Activated T-cell treated with anti-CD3 and anti-CD28 coated beads for 4 hours (primary cell): ENCODE measurements around the gene UNC13C.
"Not testable (repeated sequence)": the region's sequence is repeated elsewhere in the genome, so short reads cannot be mapped to it uniquely, and the experiment has no call there.

Source experiments
- DNase-seq: peaks from one replicate; pipeline ENCODE4 v3.0.0-alpha.2; 2020

UNC13C gene

GRCh38 chr15:53978253-53978906 lies at the start of gene UNC13C:
Gene UNC13C (plus strand): TSS chr15:53978441. CDS start chr15:54012904, 34,463 bp downstream.
- DNase-seq, result no peak

- no peak for DNase-seq
Measured at GRCh38 chr15:53936137-53936536, 42.1 kb upstream of the UNC13C start.

GRCh38 chr15:53937632-53938031 lies 40.6 kb upstream of the UNC13C start:
- not testable (repeated sequence) for DNase-seq

DNA sequence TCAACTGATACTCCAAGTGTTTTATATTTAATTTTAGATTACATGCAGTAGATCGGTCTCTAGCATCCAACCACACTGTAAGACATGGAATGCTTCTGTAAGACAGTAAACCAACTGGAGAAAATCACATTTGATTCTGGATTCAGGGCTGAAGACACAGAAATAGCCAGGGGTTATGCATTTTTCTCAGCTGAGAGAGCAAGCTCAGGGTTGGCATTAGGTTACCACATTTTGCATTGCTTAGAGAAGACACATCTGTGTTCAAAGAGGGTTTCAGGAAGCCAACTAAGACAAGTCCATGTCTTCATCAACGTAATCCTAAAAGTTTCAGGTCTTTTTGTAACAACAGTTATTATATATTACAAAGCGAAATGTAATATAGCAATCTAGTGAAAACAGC lies 27.7 kb upstream of the UNC13C start:
- no peak for DNase-seq

DNA sequence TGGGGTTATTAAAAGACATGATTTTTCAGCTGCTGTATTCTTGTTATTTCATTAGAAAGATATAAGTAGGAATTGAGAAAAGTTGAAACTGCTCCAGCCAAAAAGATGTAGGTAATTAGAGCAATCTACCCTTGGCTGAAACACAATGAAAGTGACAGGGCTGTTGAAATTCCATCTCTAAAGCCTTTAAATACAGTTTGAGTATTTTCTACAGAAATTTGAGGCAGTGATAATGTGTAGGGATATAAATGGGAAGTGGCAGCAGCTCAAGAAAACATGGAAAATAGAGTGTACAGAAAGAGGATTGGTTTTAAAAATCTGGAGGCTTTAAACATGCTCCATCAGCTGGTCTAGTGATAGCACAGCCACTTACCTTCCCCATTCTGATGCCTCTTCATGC lies 22.8 kb upstream of the UNC13C start:
- no peak for DNase-seq

DNA sequence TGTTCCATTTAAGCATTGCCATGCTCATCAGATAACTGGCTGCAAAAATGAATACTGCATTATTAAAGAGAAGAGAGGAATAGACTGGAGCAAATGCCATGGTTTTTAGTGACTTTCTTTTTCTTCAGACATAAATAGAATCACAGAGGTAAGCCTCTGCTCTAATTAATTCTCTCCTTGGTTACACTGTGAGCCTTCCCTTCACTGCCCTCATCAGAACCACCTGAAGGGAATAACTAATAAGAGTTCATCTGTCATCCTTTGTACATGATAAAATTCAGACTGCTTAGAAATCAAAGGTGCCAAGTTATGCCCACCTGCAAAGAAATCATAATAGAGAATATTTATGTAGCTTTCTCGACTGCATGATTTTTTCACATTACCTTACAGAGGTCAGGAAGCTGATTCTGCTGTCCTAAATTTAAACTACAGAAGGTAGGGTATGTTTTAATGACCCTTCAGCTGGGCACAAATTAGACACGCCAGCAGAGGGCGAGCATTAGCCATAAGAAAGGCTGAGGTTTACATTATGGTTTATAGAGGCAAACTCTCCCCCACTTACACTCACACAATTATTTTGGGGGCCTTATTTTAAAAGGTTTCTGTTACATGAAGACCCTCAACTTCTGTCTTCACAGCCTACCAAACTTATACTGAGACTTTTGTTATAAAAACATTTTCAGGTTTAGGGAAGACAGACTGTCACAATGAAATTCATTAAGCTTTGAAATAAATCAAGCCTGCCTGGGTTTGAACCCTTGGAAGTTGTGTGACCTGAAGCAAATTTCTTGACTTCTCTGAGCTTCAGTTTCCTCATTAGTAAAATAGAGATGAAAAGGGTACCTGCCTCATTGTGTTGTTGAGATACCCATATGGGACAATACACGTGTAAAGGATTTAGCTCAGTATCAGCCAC lies 15.3 kb upstream of the UNC13C start:
- DNase-seq, result no peak

DNA sequence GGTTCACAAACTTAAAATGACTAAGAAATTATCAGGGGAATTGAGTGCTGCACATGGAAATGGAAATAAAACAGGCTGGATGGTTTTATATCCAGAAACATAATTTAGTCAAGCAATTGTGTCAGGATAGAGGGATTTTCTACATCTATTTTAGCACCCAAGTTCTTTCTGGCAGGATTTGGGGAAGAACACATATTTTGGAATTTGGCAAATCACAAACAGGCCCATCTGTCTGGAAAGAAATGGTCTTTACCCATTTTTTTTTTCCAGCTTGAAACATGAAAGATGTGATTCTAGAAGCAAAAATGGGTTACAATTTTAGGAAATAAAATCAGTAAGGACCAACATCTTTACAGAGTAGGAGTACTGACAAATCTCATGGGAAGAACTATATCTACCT lies 14.4 kb upstream of the UNC13C start:
- DNase-seq, result no peak

DNA sequence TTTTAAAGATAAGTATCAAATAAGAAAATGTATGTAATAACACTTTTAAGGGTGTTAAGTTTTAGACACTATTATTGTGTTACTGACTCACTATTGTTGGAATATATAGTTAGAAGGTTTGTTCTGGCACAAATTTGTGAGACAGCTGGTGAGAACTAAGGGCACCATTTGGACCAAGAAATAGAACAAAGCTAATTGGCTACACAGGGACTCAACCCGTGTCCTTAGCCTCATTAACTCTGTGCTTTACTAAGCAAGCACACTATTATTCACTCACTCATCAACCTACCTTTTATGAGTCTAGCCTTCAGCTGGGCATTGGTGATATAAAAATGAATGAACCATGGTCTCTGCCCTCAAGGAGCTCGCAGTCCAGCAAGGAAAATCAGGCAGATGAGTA lies 4.1 kb upstream of the UNC13C start:
- no peak for DNase-seq

DNA sequence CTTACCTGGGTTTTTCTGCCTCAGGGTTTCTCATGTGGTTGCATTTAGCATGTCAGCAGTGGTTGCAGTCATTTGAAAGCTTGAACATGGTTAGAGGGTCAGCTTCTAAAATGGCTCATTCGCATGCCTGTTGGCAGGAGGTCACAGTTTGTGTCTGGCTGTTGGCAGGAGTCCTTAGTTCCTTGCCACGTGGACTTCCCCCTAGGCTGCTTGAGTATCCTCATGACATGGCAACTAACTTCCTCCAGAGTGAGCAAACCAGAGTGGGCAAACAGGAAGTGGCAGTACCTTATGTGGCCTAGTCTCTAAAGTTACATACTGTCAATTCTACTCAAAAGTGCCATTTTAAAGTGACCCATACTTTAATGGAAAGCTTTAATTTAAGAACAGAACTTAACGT lies 3.4 kb upstream of the UNC13C start:
- no peak for DNase-seq

GRCh38 chr15:53976844-53977392 lies 1.3 kb upstream of the UNC13C start:
- no peak for DNase-seq

- no peak for DNase-seq
Measured at GRCh38 chr15:53979051-53979788, 979 bp downstream of the UNC13C start.

GRCh38 chr15:53980021-53980420 lies 1.8 kb downstream of the UNC13C start:
- no peak for DNase-seq

DNA sequence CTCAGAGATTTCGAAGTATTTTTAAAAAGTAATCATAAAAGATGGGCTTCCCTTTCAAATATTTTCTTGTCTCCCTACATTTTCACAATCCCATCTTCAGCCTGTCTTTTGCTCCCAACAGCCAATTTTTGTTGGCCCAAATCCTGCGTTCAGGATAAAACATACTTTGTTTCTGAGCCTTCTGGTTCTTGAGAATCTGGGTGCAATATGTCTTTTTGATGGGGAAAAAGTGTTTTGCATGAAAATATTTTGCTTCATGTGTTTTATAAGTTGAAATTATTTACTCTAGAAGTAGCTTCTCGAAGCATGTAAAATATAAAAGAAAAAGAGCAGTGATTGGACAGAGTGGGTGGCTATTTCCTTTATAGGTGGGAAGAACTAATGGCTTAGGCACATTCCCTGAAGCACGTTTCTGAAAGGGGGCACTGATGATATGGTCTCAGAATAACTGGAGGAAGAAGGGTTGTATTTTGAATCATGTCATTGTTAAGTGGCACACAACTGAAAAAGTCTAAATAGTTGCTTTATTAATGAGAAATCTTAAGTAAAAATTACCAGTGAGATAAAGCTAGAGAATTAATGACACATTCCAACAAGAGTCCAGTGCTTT lies 3.9 kb downstream of the UNC13C start:
- DNase-seq, result no peak

- no peak for DNase-seq
Measured at GRCh38 chr15:53982876-53983275, 4.6 kb downstream of the UNC13C start.

DNA sequence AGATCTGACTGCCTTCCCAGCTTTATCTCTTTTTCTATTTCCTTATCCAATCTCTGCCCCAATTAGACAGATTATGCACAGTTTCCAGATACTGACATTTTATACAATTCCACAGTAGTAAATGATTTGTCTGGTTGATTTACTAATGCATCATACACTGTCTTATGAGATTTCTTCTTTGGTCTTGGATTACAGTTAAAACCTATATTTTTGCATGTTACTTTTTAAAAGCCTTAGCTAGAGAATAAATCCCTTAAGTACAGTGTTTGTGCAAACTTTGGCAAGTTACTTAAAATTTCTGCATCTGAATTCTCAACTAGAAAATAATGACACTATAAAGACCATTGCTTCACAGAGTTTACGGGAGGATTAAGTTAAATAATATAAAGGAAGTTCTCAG lies 6.0 kb downstream of the UNC13C start:
- DNase-seq, result no peak

DNA sequence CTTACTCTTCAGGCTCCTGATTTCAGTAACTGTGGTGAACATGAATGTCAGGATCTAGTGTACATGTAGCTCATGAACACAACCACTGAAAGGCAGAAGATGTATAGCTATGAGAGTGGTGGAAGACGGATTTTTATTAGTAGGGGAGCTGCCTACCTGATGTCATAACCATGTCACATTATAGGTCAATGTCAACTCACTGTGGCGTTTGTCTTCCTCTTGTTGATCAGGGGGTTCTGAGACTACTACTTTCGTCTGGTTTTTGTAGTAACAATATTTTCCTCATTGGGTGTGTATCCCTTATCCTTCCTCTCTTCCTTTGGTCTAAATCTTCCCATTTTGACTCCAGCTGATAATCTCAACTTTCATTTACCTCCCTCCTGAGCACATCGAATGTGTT lies 7.3 kb downstream of the UNC13C start:
- no peak for DNase-seq

- DNase-seq, result no peak
Measured at GRCh38 chr15:53987480-53987879, 9.2 kb downstream of the UNC13C start.

GRCh38 chr15:54007256-54007655 lies 29.0 kb downstream of the UNC13C start:
- DNase-seq, result no peak

DNA sequence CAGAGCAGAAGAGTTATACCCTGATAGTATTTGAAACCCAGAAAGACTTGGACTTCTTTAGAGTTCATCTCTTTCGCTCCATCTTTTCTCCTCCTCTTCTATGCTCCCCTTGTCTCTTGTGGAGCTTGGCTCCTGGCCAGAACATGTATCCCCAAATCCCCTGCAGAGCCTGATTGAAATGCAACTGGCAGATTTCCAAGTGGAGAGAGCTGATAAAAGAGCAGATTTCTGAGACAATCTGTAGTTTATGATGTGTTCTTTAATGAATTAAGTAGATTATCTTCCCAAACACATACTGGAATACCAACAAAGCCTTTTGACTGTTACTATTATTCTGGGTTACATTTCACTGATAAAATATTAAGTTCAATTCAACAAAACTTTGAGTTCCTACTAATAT lies 33.4 kb downstream of the UNC13C start:
- no peak for DNase-seq

GRCh38 chr15:54014067-54014655 lies 35.9 kb downstream of the UNC13C start:
- no peak for DNase-seq

GRCh38 chr15:54017251-54017650 lies 39.0 kb downstream of the UNC13C start:
- no peak for DNase-seq

GRCh38 chr15:54017959-54018358 lies 39.7 kb downstream of the UNC13C start:
- DNase-seq, result no peak
